CD4-positive, alpha-beta T cell (primary cell): ENCODE data around the gene PGLYRP4. TPM values are rescaled to one million over a fixed set of nuclear protein-coding genes. Genes with fewer than 3 reads are reported as not detected.

Experiments used
- ATAC-seq: fragments of 200-7000 bp; cut with Tn5 transposase; one replicate; pipeline ENCODE4 v1.10.0; 2022; ENCODE audit warnings: mild to moderate bottlenecking; ENCODE audit not compliant: poor library complexity
- CTCF ChIA-PET: fragments of 350-600 bp; sonication (Branson Sonifier 250); formaldehyde crosslinking; loops from one replicate; lab custom pipeline; 2021; ENCODE audit warnings: antibody characterized with exemption, inconsistent platforms; lab: Charles Lee
- POLR2A ChIA-PET: fragments of 350-600 bp; sonication (Branson Sonifier 250); formaldehyde crosslinking; loops from one replicate; lab custom pipeline; 2021; ENCODE audit warnings: antibody characterized with exemption, inconsistent platforms; lab: Charles Lee
- DNase-seq, 14 experiments: peaks; one replicate each; pipeline ENCODE4 v3.0.0-alpha.2; 2013 to 2020; ENCODE audit warnings: mixed read lengths in 2 of 14
- H3K27ac ChIP-seq, 2 donors: one replicate each; pipeline versions ENCODE4 v1.5.1 to v1.7.0; 2013; ENCODE audit warnings: low read length in 2 of 2, low read depth in 1 of 2, mild to moderate bottlenecking in 1 of 2
- H3K27me3 ChIP-seq, 2 experiments: 1 replicate in 1 of 2; 2 replicates in 1 of 2; pipeline versions ENCODE4 v1.6.1 to v1.7.0; 2013; ENCODE audit warnings: low read length in 2 of 2, control low read depth in 1 of 2, mild to moderate bottlenecking in 1 of 2, moderate library complexity in 1 of 2; ENCODE audit not compliant: insufficient read depth in 2 of 2, control insufficient read depth in 1 of 2
- H3K36me3 ChIP-seq: one replicate; pipeline ENCODE4 v1.6.1; 2013; ENCODE audit warnings: low read length, control low read depth; ENCODE audit not compliant: insufficient read depth
- H3K4me1 ChIP-seq: one replicate; pipeline ENCODE4 v1.6.1; 2013; ENCODE audit warnings: low read length, control low read depth; ENCODE audit not compliant: insufficient read depth
- H3K4me3 ChIP-seq: one replicate; pipeline ENCODE4 v1.5.1; 2013; ENCODE audit warnings: mild to moderate bottlenecking, low read length, moderate library complexity
- H3K9me3 ChIP-seq, 2 experiments: 1 replicate in 1 of 2; 2 replicates in 1 of 2; pipeline versions ENCODE4 v1.6.1 to v1.7.0; 2013; ENCODE audit warnings: low read length in 2 of 2, mild to moderate bottlenecking in 2 of 2, control low read depth in 1 of 2, moderate library complexity in 1 of 2; ENCODE audit not compliant: control insufficient read depth in 1 of 2, insufficient read depth in 1 of 2
- H3K27ac Mint-ChIP-seq: one replicate; pipeline ENCODE4 v1.8.0; 2020; ENCODE audit warnings: mixed read lengths
- H3K27me3 Mint-ChIP-seq: one replicate; pipeline ENCODE4 v1.8.0; 2021; ENCODE audit warnings: mixed read lengths
- H3K36me3 Mint-ChIP-seq: one replicate; pipeline ENCODE4 v1.8.0; 2021; ENCODE audit warnings: low read depth, mixed read lengths
- H3K4me1 Mint-ChIP-seq: one replicate; pipeline ENCODE4 v1.8.0; 2021; ENCODE audit warnings: low read depth, mixed read lengths
- H3K4me3 Mint-ChIP-seq: one replicate; pipeline ENCODE4 v1.8.0; 2020; ENCODE audit warnings: mild to moderate bottlenecking, mixed read lengths
- H3K9me3 Mint-ChIP-seq: one replicate; pipeline ENCODE4 v1.8.0; 2020; ENCODE audit warnings: mixed read lengths
- intact Hi-C, 2 experiments: fragments of 100-400 bp; cut with DNase I in 1 of 2; cut with micrococcal nuclease in 1 of 2; formaldehyde crosslinking; loops; one replicate each; pipeline versions ENCODE4 v1.15.1 to v1.9.0; 2023 to 2025; cut with DNase I, micrococcal nuclease
- total RNA-seq, 174 experiments: library from RNA in 2 of 174; stranded (reverse) in 2 of 174; gene quantifications; one replicate each; pipeline ENCODE4 v1.2.3 and lab custom pipeline; 2021 to 2026
- TF ChIP-seq, protein P1 (sequence below): fragments of 200-600 bp; IDR thresholded peaks from one replicate; pipeline ENCODE4 v1.8.0; 2022; ENCODE audit warnings: antibody characterized with exemption, mild to moderate bottlenecking

Gene PGLYRP4
- total RNA-seq, 2 experiments from 2014 or later: not detected

DNA sequence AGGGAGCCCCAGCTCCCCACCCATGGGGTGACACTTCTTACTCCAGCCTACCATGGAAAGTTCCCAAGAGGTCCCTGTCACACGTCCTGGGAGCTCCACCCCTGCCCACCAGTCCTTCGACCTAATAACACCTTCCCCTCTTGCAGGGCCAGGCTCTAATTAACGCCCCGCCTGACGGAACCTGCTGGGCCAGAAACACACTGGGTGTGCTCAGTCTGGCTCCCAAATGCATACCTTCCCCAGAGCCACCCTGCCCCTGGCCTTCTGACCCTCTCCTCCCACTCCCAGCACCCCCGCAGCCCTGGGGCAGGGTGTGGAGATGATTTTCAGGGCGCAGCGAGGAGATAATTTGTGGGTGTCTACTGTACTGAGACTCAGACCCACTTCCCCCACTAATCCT, 56.5 kb downstream of the PGLYRP4 start:
- ATAC-seq (no peak), DNase-seq (no peak)
- Mint-ChIP-seq H3K4me1 (peaks cover 34% of the 10 kb centered on the region), H3K4me3 (no peak overlapping the region), H3K27me3 (peaks cover 14% of the 10 kb centered on the region), H3K27ac (no peak overlapping the region), H3K36me3 (no peaks in the 10 kb centered on the region), H3K9me3 (no peaks in the 10 kb centered on the region)
- ChIA-PET POLR2A (no interaction called here), CTCF (no interaction called here)
- Histone ChIP-seq H3K27me3 (peaks cover 0 to 6% of the 10 kb centered on the region in 2 experiments), H3K4me3 (no peak overlapping the region), H3K4me1 (peaks cover 23% of the 10 kb centered on the region), H3K36me3 (no peaks in the 10 kb centered on the region), H3K27ac (no peak overlapping the region), H3K9me3 (peaks cover 0 to 4% of the 10 kb centered on the region in 2 experiments)
- TF ChIP-seq, protein P1, sequence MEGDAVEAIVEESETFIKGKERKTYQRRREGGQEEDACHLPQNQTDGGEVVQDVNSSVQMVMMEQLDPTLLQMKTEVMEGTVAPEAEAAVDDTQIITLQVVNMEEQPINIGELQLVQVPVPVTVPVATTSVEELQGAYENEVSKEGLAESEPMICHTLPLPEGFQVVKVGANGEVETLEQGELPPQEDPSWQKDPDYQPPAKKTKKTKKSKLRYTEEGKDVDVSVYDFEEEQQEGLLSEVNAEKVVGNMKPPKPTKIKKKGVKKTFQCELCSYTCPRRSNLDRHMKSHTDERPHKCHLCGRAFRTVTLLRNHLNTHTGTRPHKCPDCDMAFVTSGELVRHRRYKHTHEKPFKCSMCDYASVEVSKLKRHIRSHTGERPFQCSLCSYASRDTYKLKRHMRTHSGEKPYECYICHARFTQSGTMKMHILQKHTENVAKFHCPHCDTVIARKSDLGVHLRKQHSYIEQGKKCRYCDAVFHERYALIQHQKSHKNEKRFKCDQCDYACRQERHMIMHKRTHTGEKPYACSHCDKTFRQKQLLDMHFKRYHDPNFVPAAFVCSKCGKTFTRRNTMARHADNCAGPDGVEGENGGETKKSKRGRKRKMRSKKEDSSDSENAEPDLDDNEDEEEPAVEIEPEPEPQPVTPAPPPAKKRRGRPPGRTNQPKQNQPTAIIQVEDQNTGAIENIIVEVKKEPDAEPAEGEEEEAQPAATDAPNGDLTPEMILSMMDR: no peak
- intact Hi-C loops: no loop called here

DNA sequence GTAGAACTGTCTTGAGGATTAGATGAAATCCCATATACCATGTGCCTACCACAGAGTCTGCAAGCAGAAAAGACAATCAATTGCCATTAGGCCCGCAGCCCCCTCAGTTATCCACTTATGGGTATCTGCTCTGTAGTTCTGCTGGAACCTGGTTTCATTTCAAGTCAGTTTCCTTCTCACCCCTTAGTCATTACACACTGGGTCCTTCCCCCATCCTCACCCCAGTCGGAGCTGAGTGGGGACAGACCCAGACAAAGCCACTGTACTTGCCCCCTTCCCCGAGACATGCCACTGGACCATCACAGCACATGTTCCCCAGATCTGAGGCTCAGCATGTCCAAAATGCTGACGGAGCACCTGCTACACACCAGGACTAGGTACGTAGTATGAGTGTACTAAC, 57.1 kb downstream of the PGLYRP4 start:
- H3K9me3 ChIP-seq: peaks cover 0 to 4% of the 10 kb centered on the region in 2 experiments
- no peaks in the 10 kb centered on the region for H3K36me3 ChIP-seq
- ATAC-seq (no peak), DNase-seq (no peak)
- TF ChIP-seq, protein P1: no peak
- H3K4me1 ChIP-seq: peaks cover 23% of the 10 kb centered on the region
- Mint-ChIP-seq H3K4me3 (no peak overlapping the region), H3K36me3 (no peaks in the 10 kb centered on the region), H3K9me3 (no peaks in the 10 kb centered on the region), H3K27me3 (peaks cover 14% of the 10 kb centered on the region), H3K27ac (no peak overlapping the region), H3K4me1 (peaks cover 34% of the 10 kb centered on the region)
- H3K27ac ChIP-seq: no peak overlapping the region
- H3K27me3 ChIP-seq: peaks cover 0 to 2% of the 10 kb centered on the region in 2 experiments
- H3K4me3 ChIP-seq: no peak overlapping the region
- ChIA-PET CTCF (no interaction called here), POLR2A (no interaction called here)
- intact Hi-C loops: no loop called here

DNA sequence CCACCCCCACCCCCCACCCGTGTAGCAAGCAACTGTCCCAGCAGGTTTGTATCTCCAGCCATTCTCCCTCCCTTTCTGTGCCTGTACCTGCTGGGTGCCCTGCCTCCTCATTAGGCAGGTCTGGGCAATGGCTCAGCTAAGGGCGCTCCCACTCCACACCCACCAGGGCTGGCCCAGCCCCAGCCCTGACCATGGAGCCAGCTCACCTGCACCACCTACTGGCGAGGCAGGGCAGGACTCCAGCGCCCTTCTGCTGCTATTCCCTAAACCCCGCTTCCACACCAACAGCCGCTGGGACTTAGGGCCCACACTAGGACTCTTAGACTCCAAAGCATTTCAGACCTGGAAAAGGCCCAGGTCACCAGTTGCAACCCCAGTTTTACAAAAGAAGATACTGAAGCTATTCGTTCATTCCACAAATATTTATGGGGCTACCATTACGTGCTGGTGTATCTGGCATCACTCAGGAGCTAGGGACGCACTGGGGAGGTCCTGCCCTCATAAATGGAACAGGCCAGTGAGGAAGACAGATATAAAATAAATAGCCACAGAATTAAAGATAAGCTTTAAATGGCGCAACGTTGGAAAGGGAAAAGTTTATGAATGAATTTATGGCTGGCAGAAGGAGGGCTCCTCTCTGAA, 59.9 kb downstream of the PGLYRP4 start:
- Mint-ChIP-seq H3K27me3 (peaks cover 18% of the 10 kb centered on the region), H3K9me3 (no peaks in the 10 kb centered on the region), H3K4me1 (peaks cover 21% of the 10 kb centered on the region), H3K27ac (no peak overlapping the region), H3K4me3 (no peak overlapping the region), H3K36me3 (no peaks in the 10 kb centered on the region)
- TF ChIP-seq, protein P1: peak; percentile 40
- H3K27ac ChIP-seq: no peak overlapping the region
- H3K4me3 ChIP-seq: no peak overlapping the region
- no peaks in the 10 kb centered on the region for H3K36me3 ChIP-seq
- no peak for ATAC-seq
- peaks cover 13% of the 10 kb centered on the region for H3K4me1 ChIP-seq
- peak in 4 of 14 experiments; percentile 5 to 27 (median 15) for DNase-seq
- CTCF ChIA-PET: interaction anchor here (1.0 kb wide), 1 partner anchor 8 kb away, joined by 3 read pairs; no protein-coding TSS in a partner anchor
- intact Hi-C loops: no loop called here
- peaks cover 0 to 2% of the 10 kb centered on the region in 2 experiments for H3K27me3 ChIP-seq
- H3K9me3 ChIP-seq: peaks cover 0 to 4% of the 10 kb centered on the region in 2 experiments
- POLR2A ChIA-PET: no interaction called here

Other genes with a start within 250 kb of the PGLYRP4 start
- gene SPRR2F, start 235.3 kb downstream of the PGLYRP4 start, total RNA-seq: not detected
- not detected for gene SPRR2G, start 198.0 kb downstream of the PGLYRP4 start, total RNA-seq
- gene LELP1, start 145.4 kb downstream of the PGLYRP4 start, total RNA-seq: not detected
- gene PRR9, start 131.3 kb downstream of the PGLYRP4 start, total RNA-seq: not detected
- not detected for gene LORICRIN, start 89.2 kb downstream of the PGLYRP4 start, total RNA-seq
- gene PGLYRP3, start 35.9 kb downstream of the PGLYRP4 start, total RNA-seq: not detected
- 10 to 100 TPM; 35.3 to 43.6 TPM for gene S100A9, start 9.0 kb upstream of the PGLYRP4 start, total RNA-seq
- 1 to 10 TPM; 4.0 to 5.5 TPM for gene S100A12, start 26.8 kb upstream of the PGLYRP4 start, total RNA-seq
- gene S100A8, start 42.2 kb upstream of the PGLYRP4 start, total RNA-seq: 10 to 100 TPM; 21.0 to 23.8 TPM
- not detected for gene S100A7A, start 67.7 kb upstream of the PGLYRP4 start, total RNA-seq
- gene S100A7, start 111.8 kb upstream of the PGLYRP4 start, total RNA-seq: not detected
- gene S100A6, start 187.2 kb upstream of the PGLYRP4 start, total RNA-seq: 100 to 1,000 TPM; 172 to 175 TPM
- 1 to 10 TPM in 1 of 2 experiments, under 1 TPM in 1; 0.80 to 1.3 TPM for gene S100A5, start 192.1 kb upstream of the PGLYRP4 start, total RNA-seq
- 100 to 1,000 TPM; 297 to 299 TPM for gene S100A4, start 197.0 kb upstream of the PGLYRP4 start, total RNA-seq
- not detected for gene S100A3, start 200.4 kb upstream of the PGLYRP4 start, total RNA-seq
- gene S100A2, start 217.0 kb upstream of the PGLYRP4 start, total RNA-seq: not detected